ENCODE data around the gene WNT11. TPM values are rescaled to one million over a fixed set of nuclear protein-coding genes. Genes with fewer than 3 reads are reported as not detected.

Gene WNT11
- total RNA-seq, 1 experiment from 2014 or later, result not detected

DNA sequence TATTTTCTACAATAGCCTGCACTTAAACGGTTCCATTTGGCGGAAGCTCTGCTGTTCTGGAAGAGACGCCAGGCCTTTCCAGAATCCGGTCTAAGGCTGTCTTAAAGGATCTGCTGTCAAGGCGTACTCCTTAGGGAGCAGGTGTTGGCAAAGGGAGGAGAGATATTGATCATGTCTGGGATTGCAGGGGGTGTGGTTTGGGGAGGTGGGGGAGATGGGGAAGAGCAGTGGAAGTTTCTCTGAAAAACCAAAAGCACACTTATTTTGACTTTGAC is 22.5 kb upstream of the WNT11 start:
- Histone ChIP-seq H2BK120ac (ENCODE audit: low read depth, low read length, poor library complexity, severe bottlenecking) (no peak overlapping the region), H3K79me1 (ENCODE audit: insufficient read depth, low read depth, low read length, poor library complexity, severe bottlenecking) (no peaks in the 10 kb centered on the region), H3K27ac (ENCODE audit: insufficient read length, low read depth, low read length) (no peak overlapping the region), H2BK5ac (ENCODE audit: insufficient read length, low read length) (no peak overlapping the region), H3K4ac (ENCODE audit: low read depth, low read length) (no peak overlapping the region), H2AFZ (ENCODE audit: low read length) (no peak overlapping the region), H2AK5ac (ENCODE audit: insufficient read length, low read length) (no peak overlapping the region), H4K5ac (ENCODE audit: insufficient read length, low read depth, low read length) (no peak overlapping the region), H3K23me2 (ENCODE audit: insufficient read length, low read depth, low read length, poor library complexity, severe bottlenecking) (no peaks in the 10 kb centered on the region), H3K18ac (ENCODE audit: insufficient read length, low read depth, low read length) (no peak overlapping the region), H3K56ac (ENCODE audit: insufficient read length, low read depth, low read length) (no peak overlapping the region), H4K8ac (replicated peaks; ENCODE audit: insufficient read length, low read depth, low read length) (no peak overlapping the region), H3K14ac (ENCODE audit: insufficient read depth, low read length) (no peak overlapping the region), H2BK20ac (ENCODE audit: low read depth, low read length, poor library complexity, severe bottlenecking) (no peak overlapping the region), H4K91ac (ENCODE audit: insufficient read length, low read depth, low read length) (no peak overlapping the region), H3K4me1 (ENCODE audit: insufficient read depth, low read length) (no peaks in the 10 kb centered on the region), H3K9me3 (ENCODE audit: control insufficient read depth, low read depth, low read length) (no peaks in the 10 kb centered on the region), H3K23ac (ENCODE audit: insufficient read length, low read depth, low read length) (no peak overlapping the region), H2BK12ac (ENCODE audit: insufficient read length, low read depth, low read length) (no peak overlapping the region), H2BK15ac (ENCODE audit: low read depth, low read length) (no peak overlapping the region), H3K4me2 (ENCODE audit: insufficient read depth, insufficient read length, low read length) (no peak overlapping the region), H3K27me3 (ENCODE audit: insufficient read depth, low read length) (no peaks in the 10 kb centered on the region), H3K9ac (ENCODE audit: extremely low read depth, insufficient read length, low read length) (no peak overlapping the region), H3T11ph (ENCODE audit: low read length) (no peak overlapping the region), H3K79me2 (ENCODE audit: insufficient read depth, low read length) (no peaks in the 10 kb centered on the region), H4K20me1 (ENCODE audit: control insufficient read depth, insufficient read depth, insufficient read length) (no peaks in the 10 kb centered on the region)
- peaks cover 24% of the 10 kb centered on the region for H3K27me3 Mint-ChIP-seq (ENCODE audit: low read depth)
- H3K27ac Mint-ChIP-seq, result no peak overlapping the region
- H3K36me3 Mint-ChIP-seq (ENCODE audit: insufficient read depth in 1 of 3, low read depth in 3 of 3), result no peaks in the 10 kb centered on the region
- TF ChIP-seq, protein P1, sequence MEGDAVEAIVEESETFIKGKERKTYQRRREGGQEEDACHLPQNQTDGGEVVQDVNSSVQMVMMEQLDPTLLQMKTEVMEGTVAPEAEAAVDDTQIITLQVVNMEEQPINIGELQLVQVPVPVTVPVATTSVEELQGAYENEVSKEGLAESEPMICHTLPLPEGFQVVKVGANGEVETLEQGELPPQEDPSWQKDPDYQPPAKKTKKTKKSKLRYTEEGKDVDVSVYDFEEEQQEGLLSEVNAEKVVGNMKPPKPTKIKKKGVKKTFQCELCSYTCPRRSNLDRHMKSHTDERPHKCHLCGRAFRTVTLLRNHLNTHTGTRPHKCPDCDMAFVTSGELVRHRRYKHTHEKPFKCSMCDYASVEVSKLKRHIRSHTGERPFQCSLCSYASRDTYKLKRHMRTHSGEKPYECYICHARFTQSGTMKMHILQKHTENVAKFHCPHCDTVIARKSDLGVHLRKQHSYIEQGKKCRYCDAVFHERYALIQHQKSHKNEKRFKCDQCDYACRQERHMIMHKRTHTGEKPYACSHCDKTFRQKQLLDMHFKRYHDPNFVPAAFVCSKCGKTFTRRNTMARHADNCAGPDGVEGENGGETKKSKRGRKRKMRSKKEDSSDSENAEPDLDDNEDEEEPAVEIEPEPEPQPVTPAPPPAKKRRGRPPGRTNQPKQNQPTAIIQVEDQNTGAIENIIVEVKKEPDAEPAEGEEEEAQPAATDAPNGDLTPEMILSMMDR (conservative IDR thresholded peaks at IDR 0.05), result no peak
- WGBS (ENCODE audit: extremely low coverage, insufficient read length, low lambda C conversion rate), result no CpG with 5 or more reads among the region's 5 CpGs
- H3K4me1 Mint-ChIP-seq, result peaks cover 0 to 15% of the 10 kb centered on the region in 2 experiments; a peak in 2 of 4 replicates
- DNase-seq, result no peak
- no peaks in the 10 kb centered on the region for H3K9me3 Mint-ChIP-seq
- no peak overlapping the region for H3K4me3 Mint-ChIP-seq
